A549 (cell line): Measurements from ENCODE around the gene TAB3.

Source experiments
- GATA3 ChIP-seq: IDR thresholded peaks from 2 replicates; pipeline ENCODE4 v1.6.1; 2012; ENCODE audit warnings: borderline replicate concordance
- POLR2A ChIP-seq: IDR thresholded peaks from 2 replicates; pipeline ENCODE4 v1.6.1; 2012; ENCODE audit warnings: mild to moderate bottlenecking, low read length
- TF ChIP-seq, protein P1 (sequence below): fragments of >200 bp; sonication (Bioruptor Twin); formaldehyde crosslinking; IDR thresholded peaks from 3 replicates; pipeline ENCODE4 v1.5.1; 2016

DNA sequence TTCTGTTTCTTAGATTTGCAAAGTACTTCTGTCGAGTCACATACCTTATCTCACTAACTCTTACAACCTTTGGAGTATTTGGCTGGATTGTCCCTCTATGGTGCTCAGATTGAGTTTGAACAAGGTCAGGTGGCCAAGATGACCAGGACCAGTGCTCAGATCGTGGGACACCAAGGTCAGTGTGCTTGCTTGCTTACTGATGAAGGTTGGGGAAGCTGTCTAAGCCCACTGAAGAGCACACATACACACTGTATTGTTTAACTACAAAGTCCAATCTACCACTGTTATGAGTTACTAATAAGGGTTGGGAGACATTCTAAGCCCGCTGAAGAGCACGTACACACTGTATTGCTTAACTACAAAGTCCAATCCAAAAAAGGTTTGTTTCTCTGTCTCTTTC is 53.7 kb downstream of the TAB3 start:
- TF ChIP-seq, protein P1, sequence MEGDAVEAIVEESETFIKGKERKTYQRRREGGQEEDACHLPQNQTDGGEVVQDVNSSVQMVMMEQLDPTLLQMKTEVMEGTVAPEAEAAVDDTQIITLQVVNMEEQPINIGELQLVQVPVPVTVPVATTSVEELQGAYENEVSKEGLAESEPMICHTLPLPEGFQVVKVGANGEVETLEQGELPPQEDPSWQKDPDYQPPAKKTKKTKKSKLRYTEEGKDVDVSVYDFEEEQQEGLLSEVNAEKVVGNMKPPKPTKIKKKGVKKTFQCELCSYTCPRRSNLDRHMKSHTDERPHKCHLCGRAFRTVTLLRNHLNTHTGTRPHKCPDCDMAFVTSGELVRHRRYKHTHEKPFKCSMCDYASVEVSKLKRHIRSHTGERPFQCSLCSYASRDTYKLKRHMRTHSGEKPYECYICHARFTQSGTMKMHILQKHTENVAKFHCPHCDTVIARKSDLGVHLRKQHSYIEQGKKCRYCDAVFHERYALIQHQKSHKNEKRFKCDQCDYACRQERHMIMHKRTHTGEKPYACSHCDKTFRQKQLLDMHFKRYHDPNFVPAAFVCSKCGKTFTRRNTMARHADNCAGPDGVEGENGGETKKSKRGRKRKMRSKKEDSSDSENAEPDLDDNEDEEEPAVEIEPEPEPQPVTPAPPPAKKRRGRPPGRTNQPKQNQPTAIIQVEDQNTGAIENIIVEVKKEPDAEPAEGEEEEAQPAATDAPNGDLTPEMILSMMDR: no peak
- TF ChIP-seq GATA3 (no peak), POLR2A (no peak)
